Thoracic aorta (tissue), 2 donors: Measurements from ENCODE around the gene SLCO2A1. TPM values are rescaled to one million over a fixed set of nuclear protein-coding genes. Genes with fewer than 3 reads are reported as not detected.

Experiments
- ATAC-seq: fragments of 150-250 bp; one replicate; pipeline ENCODE4 v1.8.0; 2017; ENCODE audit warnings: low read depth; ENCODE audit not compliant: insufficient number of reproducible peaks, low FRiP score
- DNase-seq: peaks from one replicate; pipeline ENCODE4 v3.0.0-alpha.2; 2020; ENCODE audit warnings: low spot score
- H3K27ac ChIP-seq, 2 donors: fragments of 200-600 bp; sonication (generic); 1 replicate in 1 of 2; 2 replicates in 1 of 2; pipeline ENCODE4 v1.5.1; 2016; ENCODE audit warnings: mild to moderate bottlenecking in 2 of 2, moderate library complexity in 2 of 2
- H3K27me3 ChIP-seq: fragments of 200-600 bp; sonication (generic); replicated peaks from 2 replicates; pipeline ENCODE4 v1.6.0; 2016; ENCODE audit warnings: mild to moderate bottlenecking; ENCODE audit not compliant: insufficient read depth
- H3K36me3 ChIP-seq: fragments of 200-600 bp; sonication (generic); one replicate; pipeline ENCODE4 v1.5.1; 2016
- H3K4me1 ChIP-seq, 2 donors: fragments of 200-600 bp; sonication (generic); 1 replicate in 1 of 2; 2 replicates in 1 of 2; pipeline versions ENCODE4 v1.5.1 to v1.6.0; 2016; ENCODE audit warnings: low read depth in 2 of 2, mild to moderate bottlenecking in 1 of 2; ENCODE audit not compliant: control insufficient read depth in 1 of 2
- H3K4me3 ChIP-seq: fragments of 200-600 bp; sonication (generic); 2 replicates; pipeline ENCODE4 v1.5.1; 2016; ENCODE audit warnings: mild to moderate bottlenecking
- H3K9me3 ChIP-seq: fragments of 200-600 bp; sonication (generic); 2 replicates; pipeline ENCODE4 v1.5.1; 2016
- CTCF ChIP-seq: fragments of 200-600 bp; sonication (generic); IDR thresholded peaks from one replicate; pipeline ENCODE4 v1.5.1; 2019; ENCODE audit warnings: antibody characterized with exemption
- total RNA-seq, 2 donors: library from RNA; depleted of rRNA; stranded (reverse); fragments of >200 nt; gene quantifications; one replicate each; pipeline versions ENCODE4 v1.1.0 to v1.2.3, GENCODE V29; 2016

SLCO2A1 gene
- total RNA-seq, 2 donors from 2014 or later = 7.9 to 115 TPM

- ATAC-seq = no peak
Measured at GRCh38 chr3:133937061-133937686, 92.6 kb downstream of the SLCO2A1 start.

GRCh38 chr3:133935843-133936769 is 93.6 kb downstream of the SLCO2A1 start:
- no peak overlapping the region for H3K27ac ChIP-seq
- peaks cover 5 to 23% of the 10 kb centered on the region in 2 donors for H3K4me1 ChIP-seq
- TF ChIP-seq CTCF = no peak
- no peaks in the 10 kb centered on the region for H3K36me3 ChIP-seq
- H3K9me3 ChIP-seq = no peaks in the 10 kb centered on the region
- DNase-seq (no peak), ATAC-seq (no peak)
- H3K27me3 ChIP-seq = no peaks in the 10 kb centered on the region
- no peak overlapping the region for H3K4me3 ChIP-seq

More at GRCh38 chr3:133937061-133937686, 92.6 kb downstream of the SLCO2A1 start:
- no peaks in the 10 kb centered on the region for H3K9me3 ChIP-seq
- no peak for DNase-seq
- TF ChIP-seq CTCF = no peak
- H3K4me1 ChIP-seq = peaks cover 9 to 34% of the 10 kb centered on the region in 2 donors
- H3K27me3 ChIP-seq = no peaks in the 10 kb centered on the region
- no peak overlapping the region for H3K4me3 ChIP-seq
- H3K27ac ChIP-seq = peak overlapping the region; percentile 49 to 59
- H3K36me3 ChIP-seq = no peaks in the 10 kb centered on the region

- Histone ChIP-seq H3K27ac (no peak overlapping the region), H3K4me3 (no peak overlapping the region), H3K4me1 (peaks cover 4 to 19% of the 10 kb centered on the region in 2 donors), H3K36me3 (no peaks in the 10 kb centered on the region), H3K27me3 (no peaks in the 10 kb centered on the region), H3K9me3 (no peaks in the 10 kb centered on the region)
- TF ChIP-seq CTCF = no peak
- DNase-seq (no peak), ATAC-seq (no peak)
Measured at GRCh38 chr3:133934996-133935842, 94.5 kb downstream of the SLCO2A1 start.

GRCh38 chr3:133934073-133934970 is 95.4 kb downstream of the SLCO2A1 start:
- no peak for TF ChIP-seq CTCF
- Histone ChIP-seq H3K4me3 (no peak overlapping the region), H3K9me3 (no peaks in the 10 kb centered on the region), H3K27me3 (no peaks in the 10 kb centered on the region), H3K4me1 (peaks cover 4 to 19% of the 10 kb centered on the region in 2 donors), H3K27ac (no peak overlapping the region), H3K36me3 (no peaks in the 10 kb centered on the region)
- DNase-seq (no peak), ATAC-seq (no peak)
